HepG2 (cell line): Measurements from ENCODE around the gene DTNB. TPM values are rescaled to one million over a fixed set of nuclear protein-coding genes. Genes with fewer than 3 reads are reported as not detected.

Experiments
- ATAC-seq: fragments of 200-7000 bp; cut with Tn5 transposase; 3 replicates; pipeline ENCODE4 v1.9.1; 2020; ENCODE audit warnings: mild to moderate bottlenecking, moderate library complexity
- BruUV-seq: library from RNA; stranded (reverse); fragments of 400-500 nt; replicated peaks from 2 replicates; lab custom pipeline; 2021; lab: Mats Ljungman, UMichigan
- CTCF ChIA-PET: fragments of 300-600 bp; formaldehyde crosslinking; extraction: SDS; loops from one replicate; lab custom pipeline; 2021; ENCODE audit warnings: low total read pairs, inconsistent platforms, low intra/inter-chr PET ratio; lab: Yijun Ruan, JAX
- POLR2A ChIA-PET: fragments of 350-600 bp; sonication (Branson Sonifier 250); formaldehyde crosslinking; loops from one replicate; lab custom pipeline; 2020; ENCODE audit warnings: antibody characterized with exemption, inconsistent platforms; lab: Yijun Ruan, JAX
- DNase-seq: peaks from one replicate; pipeline ENCODE4 v3.0.0-alpha.2; 2015; ENCODE audit warnings: low spot score
- FAIRE-seq: peaks from 3 replicates; lab custom pipeline; 2011; peaks lifted over from hg19 to GRCh38; lab: Jason Lieb, UNC
- H2AFZ ChIP-seq: one replicate; pipeline ENCODE4 v1.6.1; 2011; ENCODE audit warnings: low read length, inconsistent platforms
- H3K27ac ChIP-seq: fragments of 300-600 bp; 3 replicates; pipeline ENCODE4 v1.8.0; 2011; ENCODE audit warnings: mixed run types, mild to moderate bottlenecking, mixed read lengths, low read length, inconsistent platforms; ENCODE audit not compliant: insufficient read depth; ENCODE audit errors: extremely low read length
- H3K27me3 ChIP-seq, 2 experiments: fragments of 200-600 bp in 1 of 2; 2 replicates in 1 of 2; 3 replicates in 1 of 2; pipeline versions ENCODE4 v1.6.0 to v1.8.0; 2011; ENCODE audit warnings: low read length in 2 of 2, mild to moderate bottlenecking in 2 of 2, moderate library complexity in 2 of 2, inconsistent platforms in 1 of 2; ENCODE audit not compliant: insufficient read depth in 2 of 2, control insufficient read depth in 1 of 2
- H3K36me3 ChIP-seq, 2 experiments: fragments of 200-600 bp in 1 of 2; replicated peaks in 1 of 2; 2 replicates in 1 of 2; 3 replicates in 1 of 2; pipeline versions ENCODE4 v1.5.1 to v1.8.0; 2011; ENCODE audit warnings: low read length in 2 of 2, inconsistent platforms in 1 of 2; ENCODE audit not compliant: insufficient read depth in 2 of 2, control insufficient read depth in 1 of 2
- H3K4me1 ChIP-seq: 2 replicates; pipeline ENCODE4 v1.5.1; 2012; ENCODE audit warnings: low read length, inconsistent platforms; ENCODE audit not compliant: insufficient read depth
- H3K4me2 ChIP-seq: 2 replicates; pipeline ENCODE4 v1.6.0; 2011; ENCODE audit warnings: low read depth, low read length, inconsistent platforms
- H3K4me3 ChIP-seq, 3 experiments: fragments of 200-600 bp in 1 of 3; sonication (generic), shearing (Covaris generic) in 1 of 3; replicated peaks in 1 of 3; 2 replicates each; pipeline ENCODE4 v1.5.1; 2011 to 2016; ENCODE audit warnings: low read length in 3 of 3, inconsistent platforms in 2 of 3, low read depth in 2 of 3, mild to moderate bottlenecking in 2 of 3, control low read depth in 1 of 3, mixed read lengths in 1 of 3; ENCODE audit not compliant: insufficient read depth in 1 of 3
- H3K79me2 ChIP-seq: one replicate; pipeline ENCODE4 v1.6.1; 2011; ENCODE audit warnings: low read length, inconsistent platforms; ENCODE audit not compliant: insufficient read depth
- H3K9ac ChIP-seq: 2 replicates; pipeline ENCODE4 v1.6.0; 2011; ENCODE audit warnings: mild to moderate bottlenecking, low read depth, low read length, inconsistent platforms; ENCODE audit not compliant: insufficient read depth
- H3K9me3 ChIP-seq: 2 replicates; pipeline ENCODE4 v1.5.1; 2012; ENCODE audit warnings: mild to moderate bottlenecking, low read length
- H4K20me1 ChIP-seq: 2 replicates; pipeline ENCODE4 v1.6.0; 2011; ENCODE audit warnings: inconsistent platforms, mild to moderate bottlenecking, low read length, moderate library complexity; ENCODE audit not compliant: insufficient read depth
- GATA4 ChIP-seq: sonication (generic); IDR thresholded peaks from 2 replicates; pipeline ENCODE4 v1.6.1; 2016; ENCODE audit warnings: antibody characterized with exemption, low read depth, borderline replicate concordance
- MATR3 ChIP-seq: sonication (generic); formaldehyde crosslinking; IDR thresholded peaks from 2 replicates; pipeline ENCODE4 v1.4.0; 2020; ENCODE audit warnings: missing genetic modification reagents
- NFYB ChIP-seq: sonication (generic); formaldehyde crosslinking; IDR thresholded peaks from 2 replicates; pipeline ENCODE4 v1.4.0; 2020; ENCODE audit warnings: missing genetic modification reagents
- ONECUT2 ChIP-seq: sonication (generic); formaldehyde crosslinking; IDR thresholded peaks from 2 replicates; pipeline ENCODE4 v1.4.0; 2020; ENCODE audit warnings: missing genetic modification reagents
- ZNF577 ChIP-seq: sonication (generic); formaldehyde crosslinking; IDR thresholded peaks from 2 replicates; pipeline ENCODE4 v1.4.0; 2020; ENCODE audit warnings: mild to moderate bottlenecking, low read depth, missing genetic modification reagents, borderline replicate concordance
- ZNF629 ChIP-seq: sonication (generic); formaldehyde crosslinking; conservative IDR thresholded peaks from 2 replicates; pipeline ENCODE4 v1.5.0; 2020; ENCODE audit warnings: missing genetic modification reagents
- ZNF709 ChIP-seq: sonication (generic); formaldehyde crosslinking; IDR thresholded peaks from 2 replicates; pipeline ENCODE4 v1.5.0; 2020; ENCODE audit warnings: mild to moderate bottlenecking, missing genetic modification reagents
- WGBS: methylation state at CpG from one replicate; pipeline ENCODE4 v1.1.6; 2017; ENCODE audit warnings: low lambda C conversion rate; 5-methylcytosine and 5-hydroxymethylcytosine counted together
- in situ Hi-C: cut with HindIII; loops from 2 replicates; pipeline ENCODE4 v1.10.0; 2017; ENCODE audit warnings: low pct_unique_long_range_greater_than_20kb; ENCODE audit not compliant: extremely low pct_ligation_motif_present
- intact Hi-C: fragments of 100-400 bp; cut with micrococcal nuclease; formaldehyde crosslinking; loops from one replicate; pipeline ENCODE4 v1.10.0; 2022; ENCODE audit not compliant: unreplicated experiment
- polyA plus RNA-seq, 8 experiments: library from polyadenylated mRNA; depleted of rRNA in 3 of 8; stranded (reverse) in 7 of 8; unstranded in 1 of 8; fragments of >200 nt; fragmentation: Illumina TruSeq in 4 of 8; extraction: Trizol in 4 of 8; gene quantifications; 2 replicates each; pipeline versions ENCODE4 v1.2.1 to v1.2.3, GENCODE V29; 2011 to 2016; ENCODE audit warnings: low read depth in 4 of 8, missing spikeins in 1 of 8, mixed read lengths in 1 of 8; ENCODE audit not compliant: insufficient read depth in 1 of 8
- total RNA-seq, 5 experiments: library from RNA; depleted of rRNA; stranded (reverse); fragments of >200 nt; fragmentation: Illumina TruSeq; extraction: Trizol; gene quantifications; 2 replicates each; pipeline ENCODE4 v1.2.3, GENCODE V29; 2016; ENCODE audit warnings: low read depth in 1 of 5
- TF ChIP-seq, protein P1 (sequence below): sonication (generic); formaldehyde crosslinking; IDR thresholded peaks from 2 replicates; pipeline ENCODE4 v1.4.0; 2020; ENCODE audit warnings: mild to moderate bottlenecking, missing genetic modification reagents
- TF ChIP-seq, protein P2 (sequence below): sonication (generic); formaldehyde crosslinking; IDR thresholded peaks from 2 replicates; pipeline ENCODE4 v1.4.0; 2020; ENCODE audit warnings: missing genetic modification reagents, borderline replicate concordance

Gene DTNB
- total and polyA plus RNA-seq, 2 of the 13 experiments (the other 11 are each of a cell fraction or from before 2014, with no cell fraction given) = 14.4 to 23.9 TPM

DNA sequence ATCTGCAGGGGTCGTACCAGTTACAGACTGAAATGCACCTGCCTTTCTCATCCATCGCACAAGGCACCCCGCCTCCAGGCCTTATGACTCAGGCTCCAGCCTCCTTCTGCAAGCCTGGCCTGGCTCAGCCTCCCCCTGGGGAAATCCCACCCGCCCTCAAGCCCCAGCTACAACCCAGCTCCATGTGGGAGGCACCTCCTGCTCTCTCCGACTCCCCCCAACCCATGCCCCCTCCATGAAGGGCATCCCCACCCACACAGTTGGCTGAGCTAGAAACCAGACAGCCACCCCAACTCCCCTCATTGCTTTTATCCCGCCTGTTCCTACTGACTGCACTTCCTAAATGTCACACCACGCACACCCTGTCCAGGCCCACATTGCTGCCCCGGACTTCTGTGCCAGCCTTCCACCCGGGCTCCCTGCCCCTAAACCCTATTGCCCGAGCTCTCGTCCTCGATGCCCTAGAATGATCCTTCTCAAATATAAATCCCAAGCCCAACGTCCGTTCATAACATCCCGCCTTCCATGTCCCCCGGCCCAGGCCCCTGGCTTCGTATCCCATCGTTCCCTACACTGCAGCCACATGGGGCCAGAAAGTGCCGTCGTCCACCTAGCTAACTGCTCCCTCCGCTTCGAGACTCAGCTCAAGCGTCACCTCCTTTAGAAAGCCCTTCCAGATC, 341.6 kb downstream of the DTNB start (continued):
- TF ChIP-seq MATR3 (CRISPR knock-in tag) = no peak

DNA sequence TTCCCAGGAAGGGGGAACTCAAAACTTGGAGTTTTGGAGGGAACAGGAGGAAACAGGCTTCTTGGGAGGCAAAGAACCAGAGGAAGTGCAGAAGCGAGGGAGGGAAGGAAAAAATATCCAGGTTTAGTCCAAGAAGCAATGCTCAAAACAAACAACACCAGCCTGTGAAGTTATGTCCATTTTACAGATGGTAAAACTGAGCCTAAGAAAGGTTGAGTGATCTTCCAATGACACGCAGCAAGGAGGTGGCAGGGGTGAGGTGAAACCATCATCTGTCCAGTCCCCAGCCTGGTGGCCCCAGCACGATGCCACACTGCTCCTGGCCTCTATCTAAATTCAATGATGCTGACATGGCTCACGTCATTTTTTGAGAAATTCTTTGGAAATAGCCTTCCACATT, 342.4 kb downstream of the DTNB start:
- ChIA-PET CTCF (no interaction called here), POLR2A (no interaction called here)
- no peak overlapping the region for H3K27ac ChIP-seq
- DNase-seq (no peak), ATAC-seq (no peak), FAIRE-seq (no peak)
- TF ChIP-seq, protein P1, sequence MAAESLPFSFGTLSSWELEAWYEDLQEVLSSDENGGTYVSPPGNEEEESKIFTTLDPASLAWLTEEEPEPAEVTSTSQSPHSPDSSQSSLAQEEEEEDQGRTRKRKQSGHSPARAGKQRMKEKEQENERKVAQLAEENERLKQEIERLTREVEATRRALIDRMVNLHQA (CRISPR knock-in tag) = no peak
- TF ChIP-seq NFYB (CRISPR knock-in tag) (no peak), ONECUT2 (no peak), ZNF709 (no peak), ZNF629 (CRISPR knock-in tag) (peak; percentile 73), GATA4 (no peak), ZNF577 (CRISPR knock-in tag) (no peak)
- TF ChIP-seq, protein P2, sequence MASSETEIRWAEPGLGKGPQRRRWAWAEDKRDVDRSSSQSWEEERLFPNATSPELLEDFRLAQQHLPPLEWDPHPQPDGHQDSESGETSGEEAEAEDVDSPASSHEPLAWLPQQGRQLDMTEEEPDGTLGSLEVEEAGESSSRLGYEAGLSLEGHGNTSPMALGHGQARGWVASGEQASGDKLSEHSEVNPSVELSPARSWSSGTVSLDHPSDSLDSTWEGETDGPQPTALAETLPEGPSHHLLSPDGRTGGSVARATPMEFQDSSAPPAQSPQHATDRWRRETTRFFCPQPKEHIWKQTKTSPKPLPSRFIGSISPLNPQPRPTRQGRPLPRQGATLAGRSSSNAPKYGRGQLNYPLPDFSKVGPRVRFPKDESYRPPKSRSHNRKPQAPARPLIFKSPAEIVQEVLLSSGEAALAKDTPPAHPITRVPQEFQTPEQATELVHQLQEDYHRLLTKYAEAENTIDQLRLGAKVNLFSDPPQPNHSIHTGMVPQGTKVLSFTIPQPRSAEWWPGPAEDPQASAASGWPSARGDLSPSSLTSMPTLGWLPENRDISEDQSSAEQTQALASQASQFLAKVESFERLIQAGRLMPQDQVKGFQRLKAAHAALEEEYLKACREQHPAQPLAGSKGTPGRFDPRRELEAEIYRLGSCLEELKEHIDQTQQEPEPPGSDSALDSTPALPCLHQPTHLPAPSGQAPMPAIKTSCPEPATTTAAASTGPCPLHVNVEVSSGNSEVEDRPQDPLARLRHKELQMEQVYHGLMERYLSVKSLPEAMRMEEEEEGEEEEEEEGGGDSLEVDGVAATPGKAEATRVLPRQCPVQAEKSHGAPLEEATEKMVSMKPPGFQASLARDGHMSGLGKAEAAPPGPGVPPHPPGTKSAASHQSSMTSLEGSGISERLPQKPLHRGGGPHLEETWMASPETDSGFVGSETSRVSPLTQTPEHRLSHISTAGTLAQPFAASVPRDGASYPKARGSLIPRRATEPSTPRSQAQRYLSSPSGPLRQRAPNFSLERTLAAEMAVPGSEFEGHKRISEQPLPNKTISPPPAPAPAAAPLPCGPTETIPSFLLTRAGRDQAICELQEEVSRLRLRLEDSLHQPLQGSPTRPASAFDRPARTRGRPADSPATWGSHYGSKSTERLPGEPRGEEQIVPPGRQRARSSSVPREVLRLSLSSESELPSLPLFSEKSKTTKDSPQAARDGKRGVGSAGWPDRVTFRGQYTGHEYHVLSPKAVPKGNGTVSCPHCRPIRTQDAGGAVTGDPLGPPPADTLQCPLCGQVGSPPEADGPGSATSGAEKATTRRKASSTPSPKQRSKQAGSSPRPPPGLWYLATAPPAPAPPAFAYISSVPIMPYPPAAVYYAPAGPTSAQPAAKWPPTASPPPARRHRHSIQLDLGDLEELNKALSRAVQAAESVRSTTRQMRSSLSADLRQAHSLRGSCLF (CRISPR knock-in tag) = no peak
- H3K9me3 ChIP-seq = peaks cover 5% of the 10 kb centered on the region; the same call in 1 of the 2 replicates
- H3K36me3 ChIP-seq = no peaks in the 10 kb centered on the region
- H3K9ac ChIP-seq = no peak overlapping the region
- peaks cover 12% of the 10 kb centered on the region for H3K4me1 ChIP-seq
- H3K4me2 ChIP-seq = no peak overlapping the region
- no peaks in the 10 kb centered on the region; the same call in 1 of the 2 replicates for H4K20me1 ChIP-seq
- intact Hi-C loops = no loop called here
- no TSS peak for BruUV-seq
- no peak overlapping the region for H3K4me3 ChIP-seq
- no peaks in the 10 kb centered on the region for H3K79me2 ChIP-seq
- H3K27me3 ChIP-seq = 0 out of 5 replicates have a peak, but pooled peaks cover 0 to 2% of the 10 kb centered on the region in 2 experiments
- no peak overlapping the region for H2AFZ ChIP-seq
- in situ Hi-C loops = no loop called here
- 46% methylated on average over 4 of the region's 4 CpGs for WGBS
